ENCODE results near the gene PRLH. TPM values are rescaled to one million over a fixed set of nuclear protein-coding genes. Genes with fewer than 3 reads are reported as not detected.
A peak's percentile ranks its signal among the peaks of the same experiment; 100 is the strongest.

PRLH gene
- total and polyA plus RNA-seq, 2 of the 13 experiments (the other 11 are each of a cell fraction or from before 2014, with no cell fraction given): not detected

DNA sequence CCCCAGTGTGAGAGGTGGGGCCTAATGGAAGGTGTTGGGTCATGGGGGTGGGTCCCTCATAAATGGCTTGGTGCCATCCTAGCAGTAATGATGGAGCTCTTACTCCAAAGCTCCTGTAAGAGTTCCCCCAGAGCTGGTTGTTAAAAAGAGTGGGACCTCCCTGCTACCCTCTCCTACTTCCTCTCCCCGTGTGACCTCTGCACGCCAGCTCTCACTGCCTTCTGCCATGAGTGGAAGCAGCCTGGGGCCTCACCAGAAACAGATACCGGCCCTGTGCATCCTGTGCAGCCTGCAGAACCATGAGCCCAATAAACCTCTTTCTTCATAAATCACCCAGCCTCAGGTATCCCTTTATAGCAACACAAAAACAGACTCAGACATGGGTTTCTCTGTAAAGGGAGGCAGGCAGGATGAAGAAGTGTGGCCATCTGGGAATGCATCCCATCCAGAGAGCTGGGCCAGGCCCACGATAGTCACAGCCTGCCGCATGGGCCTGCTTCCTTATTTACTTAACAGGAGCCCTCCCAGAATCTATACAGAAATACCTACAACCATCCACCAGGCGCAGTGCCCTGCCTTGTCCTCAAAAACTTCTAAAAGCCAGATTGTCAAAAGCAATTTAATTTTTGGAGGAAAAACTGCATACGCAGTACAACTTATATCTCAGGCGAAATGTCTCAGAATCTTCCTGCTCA is 7.5 kb downstream of the PRLH start (continued):
- TF ChIP-seq, protein P1, sequence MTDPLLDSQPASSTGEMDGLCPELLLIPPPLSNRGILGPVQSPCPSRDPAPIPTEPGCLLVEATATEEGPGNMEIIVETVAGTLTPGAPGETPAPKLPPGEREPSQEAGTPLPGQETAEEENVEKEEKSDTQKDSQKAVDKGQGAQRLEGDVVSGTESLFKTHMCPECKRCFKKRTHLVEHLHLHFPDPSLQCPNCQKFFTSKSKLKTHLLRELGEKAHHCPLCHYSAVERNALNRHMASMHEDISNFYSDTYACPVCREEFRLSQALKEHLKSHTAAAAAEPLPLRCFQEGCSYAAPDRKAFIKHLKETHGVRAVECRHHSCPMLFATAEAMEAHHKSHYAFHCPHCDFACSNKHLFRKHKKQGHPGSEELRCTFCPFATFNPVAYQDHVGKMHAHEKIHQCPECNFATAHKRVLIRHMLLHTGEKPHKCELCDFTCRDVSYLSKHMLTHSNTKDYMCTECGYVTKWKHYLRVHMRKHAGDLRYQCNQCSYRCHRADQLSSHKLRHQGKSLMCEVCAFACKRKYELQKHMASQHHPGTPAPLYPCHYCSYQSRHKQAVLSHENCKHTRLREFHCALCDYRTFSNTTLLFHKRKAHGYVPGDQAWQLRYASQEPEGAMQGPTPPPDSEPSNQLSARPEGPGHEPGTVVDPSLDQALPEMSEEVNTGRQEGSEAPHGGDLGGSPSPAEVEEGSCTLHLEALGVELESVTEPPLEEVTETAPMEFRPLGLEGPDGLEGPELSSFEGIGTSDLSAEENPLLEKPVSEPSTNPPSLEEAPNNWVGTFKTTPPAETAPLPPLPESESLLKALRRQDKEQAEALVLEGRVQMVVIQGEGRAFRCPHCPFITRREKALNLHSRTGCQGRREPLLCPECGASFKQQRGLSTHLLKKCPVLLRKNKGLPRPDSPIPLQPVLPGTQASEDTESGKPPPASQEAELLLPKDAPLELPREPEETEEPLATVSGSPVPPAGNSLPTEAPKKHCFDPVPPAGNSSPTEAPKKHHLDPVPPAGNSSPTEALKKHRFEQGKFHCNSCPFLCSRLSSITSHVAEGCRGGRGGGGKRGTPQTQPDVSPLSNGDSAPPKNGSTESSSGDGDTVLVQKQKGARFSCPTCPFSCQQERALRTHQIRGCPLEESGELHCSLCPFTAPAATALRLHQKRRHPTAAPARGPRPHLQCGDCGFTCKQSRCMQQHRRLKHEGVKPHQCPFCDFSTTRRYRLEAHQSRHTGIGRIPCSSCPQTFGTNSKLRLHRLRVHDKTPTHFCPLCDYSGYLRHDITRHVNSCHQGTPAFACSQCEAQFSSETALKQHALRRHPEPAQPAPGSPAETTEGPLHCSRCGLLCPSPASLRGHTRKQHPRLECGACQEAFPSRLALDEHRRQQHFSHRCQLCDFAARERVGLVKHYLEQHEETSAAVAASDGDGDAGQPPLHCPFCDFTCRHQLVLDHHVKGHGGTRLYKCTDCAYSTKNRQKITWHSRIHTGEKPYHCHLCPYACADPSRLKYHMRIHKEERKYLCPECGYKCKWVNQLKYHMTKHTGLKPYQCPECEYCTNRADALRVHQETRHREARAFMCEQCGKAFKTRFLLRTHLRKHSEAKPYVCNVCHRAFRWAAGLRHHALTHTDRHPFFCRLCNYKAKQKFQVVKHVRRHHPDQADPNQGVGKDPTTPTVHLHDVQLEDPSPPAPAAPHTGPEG (CRISPR knock-in tag; IDR thresholded peaks at IDR 0.05): no peak
- TF ChIP-seq, protein P2, sequence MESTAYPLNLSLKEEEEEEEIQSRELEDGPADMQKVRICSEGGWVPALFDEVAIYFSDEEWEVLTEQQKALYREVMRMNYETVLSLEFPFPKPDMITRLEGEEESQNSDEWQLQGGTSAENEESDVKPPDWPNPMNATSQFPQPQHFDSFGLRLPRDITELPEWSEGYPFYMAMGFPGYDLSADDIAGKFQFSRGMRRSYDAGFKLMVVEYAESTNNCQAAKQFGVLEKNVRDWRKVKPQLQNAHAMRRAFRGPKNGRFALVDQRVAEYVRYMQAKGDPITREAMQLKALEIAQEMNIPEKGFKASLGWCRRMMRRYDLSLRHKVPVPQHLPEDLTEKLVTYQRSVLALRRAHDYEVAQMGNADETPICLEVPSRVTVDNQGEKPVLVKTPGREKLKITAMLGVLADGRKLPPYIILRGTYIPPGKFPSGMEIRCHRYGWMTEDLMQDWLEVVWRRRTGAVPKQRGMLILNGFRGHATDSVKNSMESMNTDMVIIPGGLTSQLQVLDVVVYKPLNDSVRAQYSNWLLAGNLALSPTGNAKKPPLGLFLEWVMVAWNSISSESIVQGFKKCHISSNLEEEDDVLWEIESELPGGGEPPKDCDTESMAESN (CRISPR knock-in tag; conservative IDR thresholded peaks at IDR 0.05): no peak
- TF ChIP-seq MYC (CRISPR knock-in tag; IDR thresholded peaks at IDR 0.05; ENCODE audit: borderline replicate concordance) (no peak), PHF8 (CRISPR knock-in tag; IDR thresholded peaks at IDR 0.05) (no peak), FOXA3 (CRISPR knock-in tag; IDR thresholded peaks at IDR 0.05) (0 out of 2 replicates have a peak, but pooled peaks have one; percentile 37), JUND (CRISPR knock-in tag; IDR thresholded peaks at IDR 0.05) (no peak), ZNF274 (CRISPR knock-in tag; IDR thresholded peaks at IDR 0.05) (no peak), HOXA9 (CRISPR knock-in tag; IDR thresholded peaks at IDR 0.05; ENCODE audit: borderline replicate concordance) (no peak), NONO (IDR thresholded peaks at IDR 0.05) (no peak), NONO (CRISPR knock-in tag; conservative IDR thresholded peaks at IDR 0.05) (no peak), PAX8 (CRISPR knock-in tag; IDR thresholded peaks at IDR 0.05; ENCODE audit: borderline replicate concordance) (no peak), ZNF432 (CRISPR knock-in tag; IDR thresholded peaks at IDR 0.05; ENCODE audit: borderline replicate concordance) (no peak), RBFOX2 (IDR thresholded peaks at IDR 0.05; ENCODE audit: low read depth, low read length) (0 out of 2 replicates have a peak, but pooled peaks have one; percentile 21)
- TF ChIP-seq, protein P3, sequence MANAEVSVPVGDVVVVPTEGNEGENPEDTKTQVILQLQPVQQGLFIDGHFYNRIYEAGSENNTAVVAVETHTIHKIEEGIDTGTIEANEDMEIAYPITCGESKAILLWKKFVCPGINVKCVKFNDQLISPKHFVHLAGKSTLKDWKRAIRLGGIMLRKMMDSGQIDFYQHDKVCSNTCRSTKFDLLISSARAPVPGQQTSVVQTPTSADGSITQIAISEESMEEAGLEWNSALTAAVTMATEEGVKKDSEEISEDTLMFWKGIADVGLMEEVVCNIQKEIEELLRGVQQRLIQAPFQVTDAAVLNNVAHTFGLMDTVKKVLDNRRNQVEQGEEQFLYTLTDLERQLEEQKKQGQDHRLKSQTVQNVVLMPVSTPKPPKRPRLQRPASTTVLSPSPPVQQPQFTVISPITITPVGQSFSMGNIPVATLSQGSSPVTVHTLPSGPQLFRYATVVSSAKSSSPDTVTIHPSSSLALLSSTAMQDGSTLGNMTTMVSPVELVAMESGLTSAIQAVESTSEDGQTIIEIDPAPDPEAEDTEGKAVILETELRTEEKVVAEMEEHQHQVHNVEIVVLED (CRISPR knock-in tag; IDR thresholded peaks at IDR 0.05; ENCODE audit: borderline replicate concordance): no peak
- TF ChIP-seq, protein P4, sequence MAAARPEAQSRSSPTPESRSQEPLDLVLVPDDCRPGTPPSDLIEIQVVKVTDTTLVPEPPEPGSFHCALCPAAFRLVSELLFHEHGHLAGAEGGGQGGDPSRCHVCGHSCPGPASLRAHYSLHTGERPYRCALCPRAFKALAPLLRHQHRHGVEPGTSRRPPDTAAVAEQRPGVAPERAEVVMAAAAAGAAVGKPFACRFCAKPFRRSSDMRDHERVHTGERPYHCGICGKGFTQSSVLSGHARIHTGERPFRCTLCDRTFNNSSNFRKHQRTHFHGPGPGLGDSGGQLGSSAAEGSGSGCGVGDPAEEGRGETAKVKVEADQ (CRISPR knock-in tag; IDR thresholded peaks at IDR 0.05; ENCODE audit: borderline replicate concordance): no peak
